Measurements from ENCODE around the gene MRPL40. TPM values are rescaled to one million over a fixed set of nuclear protein-coding genes. Genes with fewer than 3 reads are reported as not detected.

MRPL40 gene
- total and polyA plus RNA-seq, 2 of the 13 experiments (the other 11 are each of a cell fraction or from before 2014, with no cell fraction given) = 42.7 to 79.7 TPM

GRCh38 chr22:19479355-19480172 is 47.2 kb downstream of the MRPL40 start, which contains the start of gene CDC45 (continued):
- TF ChIP-seq ZNF629 (CRISPR knock-in tag; conservative IDR thresholded peaks at IDR 0.05) (no peak), ZSCAN21 (CRISPR knock-in tag; IDR thresholded peaks at IDR 0.05; ENCODE audit: borderline replicate concordance) (peak; percentile 35; the same call in 1 of the 2 replicates), ZNF761 (CRISPR knock-in tag; conservative IDR thresholded peaks at IDR 0.05) (no peak), ZNF557 (CRISPR knock-in tag; IDR thresholded peaks at IDR 0.05) (no peak), SRSF9 (IDR thresholded peaks at IDR 0.05; ENCODE audit: borderline replicate concordance, insufficient read depth, low read depth, low read length, poor library complexity, severe bottlenecking) (no peak), RNF219 (CRISPR knock-in tag; IDR thresholded peaks at IDR 0.05) (no peak), HDAC2 (CRISPR knock-in tag; IDR thresholded peaks at IDR 0.05) (peak; percentile 19; the same call in 1 of the 2 replicates), SIN3B (IDR thresholded peaks at IDR 0.05; ENCODE audit: low read length) (peak; percentile 98), PRPF4 (IDR thresholded peaks at IDR 0.05; ENCODE audit: low read depth, low read length, poor library complexity, severe bottlenecking) (no peak), ZNF720 (CRISPR knock-in tag; IDR thresholded peaks at IDR 0.05) (no peak), ZNF224 (CRISPR knock-in tag; IDR thresholded peaks at IDR 0.05) (no peak), NFIC (IDR thresholded peaks at IDR 0.05; ENCODE audit: low read length) (no peak), IRX3 (CRISPR knock-in tag; IDR thresholded peaks at IDR 0.05; ENCODE audit: borderline replicate concordance, low read depth) (no peak), GABPB1 (CRISPR knock-in tag; IDR thresholded peaks at IDR 0.05) (peak; percentile 87), KLF9 (CRISPR knock-in tag; IDR thresholded peaks at IDR 0.05; ENCODE audit: low read depth) (no peak), PITX1 (CRISPR knock-in tag; IDR thresholded peaks at IDR 0.05) (no peak), ZNF782 (CRISPR knock-in tag; IDR thresholded peaks at IDR 0.05; ENCODE audit: borderline replicate concordance) (no peak), HINFP (CRISPR knock-in tag; IDR thresholded peaks at IDR 0.05; ENCODE audit: low read depth) (no peak), ZNF615 (CRISPR knock-in tag; IDR thresholded peaks at IDR 0.05; ENCODE audit: borderline replicate concordance) (no peak), HNF4A (CRISPR knock-in tag; IDR thresholded peaks at IDR 0.05) (no peak), MIER2 (CRISPR knock-in tag; IDR thresholded peaks at IDR 0.05) (no peak), HMGA1 (CRISPR knock-in tag; conservative IDR thresholded peaks at IDR 0.05) (no peak), ELF1 (CRISPR knock-in tag; IDR thresholded peaks at IDR 0.05) (peak; percentile 98), SALL1 (CRISPR knock-in tag; IDR thresholded peaks at IDR 0.05) (peak; percentile 67), ZNF816 (CRISPR knock-in tag; IDR thresholded peaks at IDR 0.05; ENCODE audit: borderline replicate concordance) (peak; percentile 46; the same call in 1 of the 2 replicates), EP300 (IDR thresholded peaks at IDR 0.05; ENCODE audit: low read depth in 2 of 2, low read length in 2 of 2) (0 out of 4 replicates have a peak, but pooled peaks of 1 of the 2 experiments have one; percentile 8), EP300 (CRISPR knock-in tag; IDR thresholded peaks at IDR 0.05; ENCODE audit: borderline replicate concordance) (no peak), ZNF274 (CRISPR knock-in tag; IDR thresholded peaks at IDR 0.05) (0 out of 2 replicates have a peak, but pooled peaks have one; percentile 71), TCF7L2 (IDR thresholded peaks at IDR 0.05; ENCODE audit: low read depth, low read length) (no peak)
